Right lung (tissue), 10 donors: Measurements from ENCODE around the gene SELENON. TPM values are rescaled to one million over a fixed set of nuclear protein-coding genes. Genes with fewer than 3 reads are reported as not detected.
A peak's percentile ranks its signal among the peaks of the same experiment; 100 is the strongest.

Experiments
- DNase-seq, 2 donors: peaks; one replicate each; pipeline ENCODE4 v3.0.0-alpha.2; 2013
- long read RNA-seq, 8 donors: transcript quantifications; one replicate each; lab custom pipeline, GENCODE V29; 2026
- polyA plus RNA-seq, 5 donors: library from polyadenylated mRNA; unstranded; fragments of 120-200 nt; gene quantifications; one replicate each; pipeline versions ENCODE4 v1.2.1 to v1.2.3, GENCODE V29; 2013; ENCODE audit warnings: inconsistent platforms in 1 of 5, low replicate concordance in 1 of 5; ENCODE audit not compliant: insufficient read length in 5 of 5, insufficient read depth in 1 of 5

The SELENON gene, protein sequence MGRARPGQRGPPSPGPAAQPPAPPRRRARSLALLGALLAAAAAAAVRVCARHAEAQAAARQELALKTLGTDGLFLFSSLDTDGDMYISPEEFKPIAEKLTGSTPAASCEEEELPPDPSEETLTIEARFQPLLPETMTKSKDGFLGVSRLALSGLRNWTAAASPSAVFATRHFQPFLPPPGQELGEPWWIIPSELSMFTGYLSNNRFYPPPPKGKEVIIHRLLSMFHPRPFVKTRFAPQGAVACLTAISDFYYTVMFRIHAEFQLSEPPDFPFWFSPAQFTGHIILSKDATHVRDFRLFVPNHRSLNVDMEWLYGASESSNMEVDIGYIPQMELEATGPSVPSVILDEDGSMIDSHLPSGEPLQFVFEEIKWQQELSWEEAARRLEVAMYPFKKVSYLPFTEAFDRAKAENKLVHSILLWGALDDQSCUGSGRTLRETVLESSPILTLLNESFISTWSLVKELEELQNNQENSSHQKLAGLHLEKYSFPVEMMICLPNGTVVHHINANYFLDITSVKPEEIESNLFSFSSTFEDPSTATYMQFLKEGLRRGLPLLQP
- polyA plus RNA-seq: 100 to 1,000 TPM in 2 of 5 donors, 10 to 100 TPM in 3; 73.7 to 110 (median 88.6) TPM
- long read RNA-seq, donor 1, full-length matches to known transcripts: 25 of 31 reads
- long read RNA-seq, donor 1, partial matches to known transcripts: 6 of 31 reads
- long read RNA-seq, donor 1, other reads (novel, unspliced or antisense): 0 of 31 reads
- long read RNA-seq, donor 2, full-length matches to known transcripts: 14 of 27 reads
- long read RNA-seq, donor 2, partial matches to known transcripts: 13 of 27 reads
- long read RNA-seq, donor 2, other reads (novel, unspliced or antisense): 0 of 27 reads
- long read RNA-seq, donor 3, full-length matches to known transcripts: 14 of 14 reads
- long read RNA-seq, donor 3, partial matches to known transcripts: 0 of 14 reads
- long read RNA-seq, donor 3, other reads (novel, unspliced or antisense): 0 of 14 reads
- long read RNA-seq, donor 4, full-length matches to known transcripts: 9 of 9 reads
- long read RNA-seq, donor 4, partial matches to known transcripts: 0 of 9 reads
- long read RNA-seq, donor 4, other reads (novel, unspliced or antisense): 0 of 9 reads
- long read RNA-seq, donor 5, full-length matches to known transcripts: 16 of 16 reads
- long read RNA-seq, donor 5, partial matches to known transcripts: 0 of 16 reads
- long read RNA-seq, donor 5, other reads (novel, unspliced or antisense): 0 of 16 reads
- long read RNA-seq, donor 6, full-length matches to known transcripts: 29 of 29 reads
- long read RNA-seq, donor 6, partial matches to known transcripts: 0 of 29 reads
- long read RNA-seq, donor 6, other reads (novel, unspliced or antisense): 0 of 29 reads
- long read RNA-seq, donor 7, full-length matches to known transcripts: 24 of 82 reads
- long read RNA-seq, donor 7, partial matches to known transcripts: 58 of 82 reads
- long read RNA-seq, donor 7, other reads (novel, unspliced or antisense): 0 of 82 reads
- long read RNA-seq, donor 8, full-length matches to known transcripts: 8 of 8 reads
- long read RNA-seq, donor 8, partial matches to known transcripts: 0 of 8 reads
- long read RNA-seq, donor 8, other reads (novel, unspliced or antisense): 0 of 8 reads

DNA sequence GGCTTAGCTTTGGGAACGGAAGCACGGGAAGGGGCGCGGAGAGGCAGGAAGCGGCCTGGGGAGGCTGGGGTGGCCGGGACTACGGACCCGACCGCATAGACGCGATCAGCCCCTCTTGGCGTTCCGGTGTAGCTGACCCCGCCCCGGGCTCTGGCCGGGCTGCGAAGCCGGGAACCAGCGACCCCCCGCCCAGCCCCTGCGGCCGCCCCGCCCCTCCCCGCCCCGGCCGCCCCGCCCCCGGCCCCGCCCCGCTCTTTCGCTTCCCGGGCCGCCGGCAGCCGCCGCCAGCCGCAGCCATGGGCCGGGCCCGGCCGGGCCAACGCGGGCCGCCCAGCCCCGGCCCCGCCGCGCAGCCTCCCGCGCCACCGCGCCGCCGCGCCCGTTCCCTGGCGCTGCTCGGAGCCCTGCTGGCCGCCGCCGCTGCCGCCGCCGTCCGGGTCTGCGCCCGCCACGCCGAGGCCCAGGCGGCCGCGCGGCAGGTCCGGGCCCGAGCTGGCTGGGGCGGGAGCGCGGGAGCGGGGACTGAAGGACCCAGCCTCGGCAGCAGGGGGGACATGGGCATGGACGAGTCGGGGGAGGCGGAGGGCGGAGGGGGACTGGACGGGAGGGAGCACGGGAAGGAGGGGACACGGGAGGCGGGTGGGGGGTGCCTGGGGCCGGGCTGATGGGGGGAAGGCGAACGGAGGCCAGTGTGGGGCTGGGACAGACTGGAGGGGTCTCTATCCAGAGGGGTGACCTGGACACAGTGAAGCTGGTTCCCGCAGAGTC is at the start of gene SELENON:
Gene SELENON (plus strand): TSS at position 259 of the 768 bp plus-strand sequence. CDS start 38 bp downstream, at position 297.
- DNase-seq: peak; percentile 53 to 70

DNA sequence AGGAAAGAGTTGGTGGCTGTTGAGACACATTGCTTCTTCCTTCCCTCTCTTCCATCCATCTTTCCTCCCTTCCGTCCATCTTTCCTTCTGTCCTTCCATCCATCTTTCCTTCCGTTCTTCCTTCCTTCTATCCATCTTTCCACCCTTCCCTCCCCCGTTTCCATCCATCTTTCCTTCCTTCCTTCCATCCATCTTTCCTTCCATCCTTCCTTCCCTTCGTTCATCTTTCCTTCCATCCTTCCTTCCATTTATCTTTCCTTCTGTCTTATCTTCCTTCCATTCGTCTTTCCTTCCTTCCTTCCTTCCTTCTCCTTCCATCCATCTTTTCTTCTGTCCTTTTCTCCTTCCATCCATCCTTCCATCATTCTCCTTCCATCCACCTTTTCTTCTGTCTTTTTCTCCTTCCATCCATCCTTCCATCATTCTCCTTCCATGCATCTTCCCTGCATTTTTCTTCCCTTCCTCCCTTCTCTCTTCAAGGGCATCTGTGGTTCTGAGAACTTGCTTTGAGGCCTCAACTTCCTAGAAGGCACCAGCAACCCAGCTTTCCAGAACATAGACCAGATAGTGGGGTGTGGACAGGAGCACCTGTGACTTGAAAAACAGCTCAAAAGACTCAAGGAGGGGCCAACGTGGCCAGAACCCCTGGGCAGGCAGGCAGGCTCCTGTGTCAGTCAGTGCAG is 48.9 kb upstream of the SELENON start:
- no peak for DNase-seq

DNA sequence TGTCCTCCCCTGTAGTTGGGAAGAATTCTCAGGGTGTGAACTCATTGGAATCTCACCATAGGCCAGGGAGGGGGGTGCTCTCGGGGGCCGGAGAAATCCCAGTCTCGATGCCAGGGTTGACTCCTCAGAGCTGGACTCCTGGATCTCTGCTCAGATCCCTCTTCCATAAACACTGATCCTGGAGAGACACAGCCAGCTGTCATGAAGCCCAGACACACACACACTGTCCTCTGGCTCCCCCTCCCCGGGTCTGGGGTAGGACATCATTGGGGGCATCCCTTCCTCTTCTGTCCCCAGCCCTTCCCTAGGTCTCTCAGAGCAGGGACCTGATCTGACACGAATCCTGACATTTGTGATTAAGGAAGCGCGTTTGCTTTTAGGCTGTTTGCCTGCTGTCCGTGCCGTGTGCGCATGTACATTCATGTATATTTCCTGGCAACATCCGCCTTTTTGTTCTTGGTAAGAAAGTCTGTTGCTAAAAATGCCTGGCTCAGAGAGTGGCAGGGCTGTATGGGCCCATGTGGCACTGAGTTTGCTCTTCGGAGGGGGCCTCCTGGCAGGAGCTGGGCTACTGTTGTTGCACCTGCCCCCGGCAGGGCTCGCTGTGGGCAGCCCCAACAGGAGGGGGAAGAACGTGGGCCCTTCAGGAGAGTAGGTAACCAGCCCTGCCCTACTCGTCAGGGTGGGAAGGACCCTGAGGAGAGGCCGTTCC is 45.4 kb upstream of the SELENON start:
- no peak for DNase-seq

DNA sequence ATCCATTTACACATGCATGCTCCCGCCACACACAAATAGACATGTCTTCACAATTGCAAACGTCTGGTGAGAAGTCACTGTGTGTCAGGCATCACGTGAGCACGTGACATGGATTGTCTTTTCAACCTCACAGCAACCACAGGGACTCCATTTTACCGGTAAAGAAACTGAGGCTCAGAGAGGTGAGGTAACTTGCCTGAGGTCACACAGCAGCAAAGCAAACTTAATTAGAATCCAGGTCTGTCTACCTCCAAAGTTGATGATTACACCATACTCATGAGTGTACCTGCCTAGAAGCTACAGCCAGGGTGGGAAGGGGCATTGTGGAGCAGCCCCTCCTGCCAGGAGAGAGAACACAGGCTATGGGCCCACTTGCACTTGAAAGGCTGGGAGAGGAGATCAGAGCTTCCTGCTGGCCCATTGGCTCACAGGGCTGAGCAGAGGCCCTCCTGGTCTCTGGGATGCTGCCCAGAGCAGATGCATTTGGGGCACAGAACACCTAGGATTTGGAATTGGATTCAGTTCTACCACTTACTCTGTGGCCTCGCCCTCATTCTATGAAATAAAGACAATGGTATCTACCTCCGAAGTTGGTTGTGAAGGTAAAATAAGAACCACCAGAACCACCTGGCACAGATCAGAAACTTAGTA is 44.4 kb upstream of the SELENON start:
- DNase-seq: no peak

DNA sequence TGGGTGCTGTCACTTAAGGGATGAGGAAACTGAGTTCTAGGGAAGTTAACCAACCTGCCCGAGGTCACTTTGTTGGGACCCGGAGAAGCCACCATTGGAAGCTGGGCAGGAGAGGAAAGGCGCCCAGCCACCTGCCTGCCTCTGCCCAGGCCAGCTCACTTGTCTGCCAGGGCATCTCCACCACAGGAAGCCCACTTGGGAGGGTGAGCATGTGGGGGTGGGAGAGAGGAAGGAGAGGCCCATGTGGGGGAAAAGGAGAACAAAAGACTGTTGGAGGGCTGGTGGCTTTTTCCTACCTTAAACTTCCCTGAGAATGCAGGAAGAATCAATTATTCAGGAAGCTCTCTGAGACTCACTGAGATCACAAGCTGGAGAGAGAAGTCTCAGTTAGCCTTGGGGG is 43.8 kb upstream of the SELENON start:
- no peak for DNase-seq

DNA sequence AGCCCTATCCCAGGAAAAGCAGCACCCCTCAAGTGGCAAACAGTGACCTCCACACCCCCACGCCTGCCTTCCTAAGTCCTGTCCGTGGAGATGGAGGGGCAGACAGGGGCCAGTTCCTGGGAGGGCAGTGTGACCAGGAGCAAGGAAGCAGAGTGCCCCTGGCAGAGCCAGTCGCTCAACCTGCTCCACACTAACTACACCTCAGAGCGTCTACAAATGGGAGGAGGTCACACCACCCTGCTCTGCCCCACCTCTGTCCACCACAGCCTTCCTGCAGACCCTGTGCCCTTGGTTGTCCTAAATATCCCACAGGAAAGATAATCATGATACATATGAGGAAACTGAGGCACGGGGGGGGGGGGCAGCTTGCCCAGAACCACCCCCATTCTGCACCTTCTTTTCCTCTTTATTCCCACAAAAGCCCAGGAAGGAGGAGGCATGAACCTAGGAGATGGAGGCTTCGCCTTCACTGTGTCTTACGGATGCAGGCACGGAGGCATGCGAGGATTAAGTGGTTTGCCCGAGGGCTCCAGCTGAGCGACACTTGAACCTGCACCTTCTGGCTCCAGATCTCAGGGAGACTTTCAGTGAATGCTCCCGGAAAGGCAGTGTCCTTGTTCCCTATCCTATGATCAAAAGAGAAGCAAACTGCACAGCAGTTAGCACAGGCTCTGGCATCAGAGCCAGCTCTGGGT is 42.7 kb upstream of the SELENON start:
- no peak for DNase-seq

DNA sequence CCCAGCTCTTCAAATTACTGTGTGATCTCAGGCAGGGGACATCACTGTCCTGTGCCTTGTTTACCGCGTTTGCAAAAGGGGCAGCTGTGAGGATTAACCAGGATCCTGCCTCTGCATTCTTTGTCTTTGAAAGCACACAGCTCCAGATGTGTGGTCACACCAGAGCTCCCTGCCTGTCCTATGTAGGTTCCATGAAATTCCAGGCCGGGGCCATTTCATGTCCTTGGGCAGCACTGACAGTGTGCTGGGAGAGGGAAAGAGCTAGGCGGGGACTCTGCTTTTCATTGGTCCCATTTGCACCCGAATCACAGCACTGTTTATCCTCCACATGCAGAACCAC is 42.2 kb upstream of the SELENON start:
- DNase-seq: no peak

DNA sequence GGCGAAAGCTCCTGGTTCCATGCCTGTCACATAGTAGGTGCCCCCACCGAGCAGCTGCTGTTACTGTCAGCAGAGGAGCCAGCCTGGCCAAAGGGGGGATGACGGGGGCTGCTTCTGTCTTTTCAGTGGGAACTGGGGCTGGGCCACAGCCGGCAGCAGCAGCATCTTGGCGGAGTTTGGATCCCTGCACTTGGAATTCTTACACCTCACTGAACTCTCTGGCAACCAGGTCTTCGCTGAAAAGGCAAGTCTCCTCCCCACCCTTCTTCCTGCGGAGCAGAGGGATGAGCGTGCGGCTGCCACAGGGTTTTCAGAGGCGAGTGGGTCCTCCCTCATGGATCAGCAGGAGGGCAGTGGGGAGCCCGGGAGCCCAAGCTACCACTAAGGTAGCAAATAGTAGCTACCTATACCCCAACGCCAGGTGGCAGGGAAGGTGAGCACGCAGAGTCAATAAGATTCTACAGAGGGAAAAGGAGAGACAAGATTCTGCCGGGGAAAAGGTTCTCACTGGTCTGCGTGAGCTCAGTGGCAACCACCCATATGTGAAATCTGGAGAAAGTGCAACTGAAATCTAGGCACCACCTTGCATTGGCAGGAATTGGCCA is 41.4 kb upstream of the SELENON start:
- no peak for DNase-seq

DNA sequence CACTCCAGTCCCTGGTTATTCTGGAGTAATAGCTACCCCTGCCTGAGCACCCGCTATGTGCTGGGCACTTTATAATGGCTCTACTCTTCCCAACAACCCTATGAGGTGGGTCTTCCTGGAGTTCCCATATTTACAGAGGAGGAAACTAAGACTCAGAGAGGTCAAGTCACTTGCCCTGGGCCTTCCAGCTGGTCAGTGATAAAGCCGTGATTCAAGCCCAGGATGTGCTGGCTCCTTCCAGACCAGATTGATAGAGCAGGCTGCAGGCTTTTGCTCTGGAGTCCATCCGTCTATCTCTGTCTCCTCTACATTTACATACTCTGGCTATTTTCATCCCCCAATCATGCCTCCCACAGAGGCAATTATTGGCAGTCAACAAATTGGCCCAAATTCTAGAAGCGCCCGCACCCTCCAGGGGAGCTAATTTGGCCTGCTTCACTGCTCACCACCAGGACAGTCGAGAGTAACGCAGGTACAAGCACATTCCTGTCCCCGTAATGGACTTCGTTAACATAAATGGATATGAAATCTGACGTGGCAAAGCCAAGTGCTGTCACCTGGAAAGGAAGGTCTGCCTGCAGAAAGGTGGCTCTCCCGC is 39.8 kb upstream of the SELENON start:
- no peak for DNase-seq

DNA sequence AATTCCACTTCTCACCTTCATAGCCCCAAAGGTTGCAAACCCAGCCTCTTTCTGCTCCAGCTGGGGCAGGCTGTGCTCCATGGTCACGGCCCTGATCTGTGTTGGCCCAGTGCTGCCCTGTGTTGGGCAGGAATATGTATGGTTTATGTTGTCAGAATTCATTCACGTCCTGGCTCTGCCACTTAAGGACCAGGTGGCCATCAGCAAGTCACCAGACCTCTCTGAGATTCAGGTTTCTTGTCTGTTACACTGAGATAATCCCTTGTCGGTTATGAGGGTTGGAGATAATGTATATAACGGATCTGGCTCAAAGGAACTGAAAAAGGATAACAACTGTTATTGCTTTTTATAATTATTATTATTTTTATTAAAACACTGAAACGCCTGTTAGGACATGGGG is 39.1 kb upstream of the SELENON start:
- no peak for DNase-seq

DNA sequence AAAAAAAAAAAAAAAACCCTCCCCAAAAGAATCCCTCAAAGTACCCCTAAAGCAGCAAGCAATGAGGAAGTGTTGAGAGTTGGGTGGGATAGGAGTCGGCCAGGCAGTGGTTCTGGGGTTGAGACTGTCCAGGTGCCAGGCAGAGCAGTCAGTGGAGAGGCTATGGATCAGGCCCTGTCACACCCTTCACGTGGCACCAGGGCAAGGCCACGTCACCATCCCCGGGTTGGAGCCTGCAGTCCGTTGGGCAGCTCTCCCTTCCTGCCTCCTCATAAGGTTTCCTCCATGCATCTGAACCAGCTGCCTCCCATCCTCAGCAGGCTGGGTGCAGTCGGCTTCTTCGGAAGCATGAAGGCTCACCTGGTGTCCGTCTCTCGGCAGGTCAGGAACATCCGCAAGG is 36.5 kb upstream of the SELENON start:
- no peak for DNase-seq

DNA sequence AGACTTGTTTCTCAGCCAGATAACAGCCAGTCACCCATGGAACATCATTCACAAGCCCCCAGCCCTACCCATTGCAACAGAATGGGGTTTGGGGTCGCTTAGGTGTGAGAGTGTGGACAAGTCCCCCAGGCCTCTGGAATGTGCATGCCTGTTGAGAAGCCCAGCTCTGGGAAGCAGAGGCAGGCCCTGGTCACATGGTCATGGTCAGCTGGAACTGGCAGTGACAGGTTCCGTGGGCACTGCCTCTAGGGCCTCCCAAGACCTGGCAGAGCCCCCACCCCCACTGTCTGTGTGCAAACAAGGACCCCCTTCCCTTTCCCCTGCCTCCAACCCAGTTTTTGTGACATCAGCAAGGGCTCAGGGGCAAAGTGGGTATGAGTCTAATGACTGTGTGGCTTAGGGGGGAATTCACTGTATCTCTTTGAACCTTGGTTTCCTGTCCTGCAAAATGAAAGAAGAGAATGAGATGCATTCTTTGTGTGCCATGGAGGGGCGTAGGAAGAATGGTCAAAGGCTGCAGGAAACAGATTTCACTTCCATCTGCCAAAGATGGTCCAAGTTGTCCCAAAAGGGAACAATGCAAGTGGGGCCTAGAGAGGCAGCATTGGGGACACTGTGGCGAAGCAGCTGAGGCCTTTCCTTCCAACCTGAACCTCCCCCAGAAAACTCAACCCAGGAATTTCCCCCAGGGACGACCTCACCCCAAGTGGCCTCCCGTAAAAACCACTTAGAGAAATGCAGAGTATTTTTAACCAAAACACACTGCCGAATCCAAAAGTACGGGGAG is 34.7 kb upstream of the SELENON start:
- no peak for DNase-seq

DNA sequence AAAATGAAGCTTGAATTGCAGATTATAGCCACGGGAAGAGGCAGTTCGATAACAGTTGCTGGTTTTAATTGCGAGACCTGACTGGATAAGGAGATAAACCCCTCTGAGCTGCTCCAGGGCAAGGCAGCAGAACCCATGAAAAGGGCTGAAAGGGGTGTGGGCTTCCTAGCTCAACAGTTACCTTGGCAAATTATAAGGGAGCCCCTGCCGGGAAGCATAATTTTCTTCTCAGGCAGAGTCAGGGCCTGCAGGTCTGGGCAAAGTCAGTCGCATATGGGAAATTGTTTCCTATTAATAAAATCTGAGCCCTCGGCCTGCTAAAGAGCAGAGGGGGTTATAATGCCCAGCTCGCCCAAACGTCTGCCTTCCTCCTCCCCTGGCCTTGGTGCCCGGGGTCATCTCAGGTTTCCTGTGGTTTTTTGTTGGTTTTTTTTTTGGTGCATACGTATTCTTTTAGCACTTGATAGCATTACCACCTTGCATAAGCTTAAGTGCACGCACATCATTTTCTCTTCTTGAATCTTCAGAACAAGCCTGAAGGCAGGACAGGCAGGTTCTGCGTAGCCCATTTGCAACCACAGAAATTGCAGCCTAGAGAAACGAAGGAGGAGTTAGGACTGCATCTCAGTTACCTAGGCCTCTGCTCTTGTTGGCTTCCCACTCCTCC is 33.9 kb upstream of the SELENON start:
- no peak for DNase-seq

DNA sequence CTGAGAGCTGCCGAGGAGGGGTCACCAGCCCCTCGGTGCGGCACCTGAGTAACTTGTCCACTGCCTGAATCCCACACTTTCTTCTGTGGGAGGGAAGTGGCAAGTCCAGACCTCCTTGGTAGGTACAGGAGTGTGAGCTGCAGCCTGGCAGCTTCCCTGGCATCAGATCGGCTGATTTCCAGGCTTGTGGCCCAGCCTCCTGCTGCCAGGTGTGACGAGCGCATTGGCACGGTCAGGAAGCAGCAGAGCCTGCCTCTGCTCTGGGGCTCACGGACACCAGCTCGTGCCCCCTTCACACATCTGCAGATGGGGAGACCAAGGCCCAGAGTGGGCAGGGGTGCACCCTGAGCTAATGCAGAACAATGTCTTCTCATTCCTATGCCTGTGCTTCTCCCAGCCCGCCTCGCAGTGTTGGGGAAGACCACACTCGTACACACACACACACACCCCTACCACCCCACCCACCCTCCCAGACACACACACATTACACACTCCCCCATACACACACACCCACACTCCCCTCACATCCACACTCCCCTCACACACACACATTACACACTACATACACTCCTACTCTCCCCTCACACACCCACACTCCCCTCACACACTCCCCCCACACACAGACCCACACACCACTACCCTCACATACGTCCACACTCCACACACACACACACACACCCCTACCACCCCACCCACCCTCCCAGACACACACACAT is 33.1 kb upstream of the SELENON start:
- no peak for DNase-seq

DNA sequence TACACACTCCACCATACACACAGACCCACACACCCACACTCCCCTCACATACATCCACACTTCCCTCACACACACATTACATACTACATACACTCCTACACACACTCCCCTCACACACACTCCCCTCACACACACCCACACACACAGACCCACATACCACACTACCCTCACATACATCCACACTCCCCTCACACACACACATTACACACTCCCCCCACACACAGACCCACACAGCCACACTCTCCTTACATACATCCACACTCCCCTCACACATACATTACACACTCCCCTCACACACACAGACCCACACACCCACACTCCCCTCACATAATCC is 32.6 kb upstream of the SELENON start:
- no peak for DNase-seq
